Measurements from ENCODE around the gene LIPG.
"Not testable (repeated sequence)": the region's sequence is repeated elsewhere in the genome, so short reads cannot be mapped to it uniquely, and the experiment has no call there.

The LIPG gene

GRCh38 chr18:49561289-49562193 is at the start of gene LIPG:
LIPG (plus strand) TSS chr18:49562057; CDS start chr18:49562309, 252 bp downstream.
- no peak for DNase-seq

GRCh38 chr18:49512876-49513275 is 49.0 kb upstream of the LIPG start:
- not testable (repeated sequence) for DNase-seq

GRCh38 chr18:49514577-49514976 is 47.3 kb upstream of the LIPG start:
- no peak for DNase-seq

GRCh38 chr18:49515003-49515402 is 46.9 kb upstream of the LIPG start:
- DNase-seq = not testable (repeated sequence)

GRCh38 chr18:49515516-49515915 is 46.3 kb upstream of the LIPG start:
- no peak for DNase-seq

GRCh38 chr18:49517483-49517882 is 44.4 kb upstream of the LIPG start:
- DNase-seq = no peak

GRCh38 chr18:49519101-49519971 is 42.5 kb upstream of the LIPG start:
- DNase-seq = no peak

GRCh38 chr18:49520661-49521145 is 41.2 kb upstream of the LIPG start:
- no peak for DNase-seq

GRCh38 chr18:49521216-49521835 is 40.5 kb upstream of the LIPG start:
- no peak for DNase-seq

- not testable (repeated sequence) for DNase-seq
These were observed 38.2 kb upstream of the LIPG start for GRCh38 chr18:49523580-49524093.

GRCh38 chr18:49524349-49524748 is 37.5 kb upstream of the LIPG start:
- DNase-seq = no peak

GRCh38 chr18:49524951-49525350 is 36.9 kb upstream of the LIPG start:
- no peak for DNase-seq

- DNase-seq = no peak
These were observed 35.9 kb upstream of the LIPG start for GRCh38 chr18:49525981-49526380.

GRCh38 chr18:49527631-49528327 is 34.1 kb upstream of the LIPG start:
- no peak for DNase-seq

GRCh38 chr18:49529596-49529995 is 32.3 kb upstream of the LIPG start:
- no peak for DNase-seq

- no peak for DNase-seq
These were observed 30.1 kb upstream of the LIPG start for GRCh38 chr18:49531678-49532153.

- DNase-seq = no peak
These were observed 26.8 kb upstream of the LIPG start for GRCh38 chr18:49534846-49535601.

GRCh38 chr18:49537232-49537896 is 24.5 kb upstream of the LIPG start:
- no peak for DNase-seq

- no peak for DNase-seq
These were observed 17.5 kb upstream of the LIPG start for GRCh38 chr18:49544362-49544761.

GRCh38 chr18:49546278-49546677 is 15.6 kb upstream of the LIPG start:
- DNase-seq = no peak
